OCI-LY3 (cell line): ENCODE measurements around the gene ZNF555.

Source experiments
- H2AFZ ChIP-seq: fragments of 200-600, 300-600 bp; shearing (Covaris generic); 2 replicates; pipeline ENCODE4 v1.6.0; 2014; ENCODE audit warnings: antibody characterized with exemption, low read depth, low read length
- H3K27ac ChIP-seq: fragments of 200-600, 300-600 bp; sonication (generic); 2 replicates; pipeline ENCODE4 v1.5.1; 2014; ENCODE audit warnings: mild to moderate bottlenecking, low read length, moderate library complexity, mixed read lengths
- H3K27me3 ChIP-seq: fragments of 200-600, 300-600 bp; sonication (generic); 2 replicates; pipeline ENCODE4 v1.6.1; 2014; ENCODE audit warnings: low read depth, low read length, mixed read lengths
- H3K36me3 ChIP-seq: fragments of 200-600, 300-600 bp; sonication (generic); replicated peaks from 2 replicates; pipeline ENCODE3; 2014; ENCODE audit warnings: low read depth, low read length, mixed read lengths
- H3K4me1 ChIP-seq: fragments of 300-600, 200-600 bp; sonication (generic); 2 replicates; pipeline ENCODE4 v1.6.1; 2014; ENCODE audit warnings: low read length, mixed read lengths
- H3K4me2 ChIP-seq: fragments of 200-600, 300-600 bp; sonication (generic); 2 replicates; pipeline ENCODE4 v1.6.1; 2014; ENCODE audit warnings: low read length, mixed read lengths
- H3K4me3 ChIP-seq: fragments of 300-600, 200-600 bp; sonication (generic); 2 replicates; pipeline ENCODE4 v1.5.1; 2014; ENCODE audit warnings: antibody characterized with exemption, mild to moderate bottlenecking, low read length, moderate library complexity
- H3K79me2 ChIP-seq: fragments of 300-600, 200-600 bp; shearing (Covaris generic); 2 replicates; pipeline ENCODE4 v1.6.1; 2014; ENCODE audit warnings: mild to moderate bottlenecking, low read length, mixed read lengths
- H3K9ac ChIP-seq: fragments of 300-600, 200-600 bp; shearing (Covaris generic); 2 replicates; pipeline ENCODE4 v1.6.0; 2014; ENCODE audit warnings: mild to moderate bottlenecking, low read length, moderate library complexity
- H3K9me3 ChIP-seq: fragments of 200-600, 300-600 bp; shearing (Covaris generic); 2 replicates; pipeline ENCODE4 v1.6.1; 2014; ENCODE audit warnings: low read length, mixed read lengths; ENCODE audit not compliant: insufficient read depth
- H4K20me1 ChIP-seq: fragments of 200-600, 300-600 bp; sonication (generic); 2 replicates; pipeline ENCODE4 v1.6.1; 2016; ENCODE audit warnings: low read length, mixed read lengths; ENCODE audit not compliant: insufficient read depth
- CTCF ChIP-seq: fragments of 200-600, 300-600 bp; sonication (generic); IDR thresholded peaks from 2 replicates; pipeline ENCODE4 v1.5.1; 2014; ENCODE audit warnings: antibody characterized with exemption, low read length, low read depth
- EZH2phosphoT487 ChIP-seq: fragments of 200-600 bp; shearing (Covaris generic); IDR thresholded peaks from 2 replicates; pipeline ENCODE4 v1.6.1; 2018; ENCODE audit warnings: antibody characterized with exemption, mixed run types, low read depth

ZNF555 gene

DNA sequence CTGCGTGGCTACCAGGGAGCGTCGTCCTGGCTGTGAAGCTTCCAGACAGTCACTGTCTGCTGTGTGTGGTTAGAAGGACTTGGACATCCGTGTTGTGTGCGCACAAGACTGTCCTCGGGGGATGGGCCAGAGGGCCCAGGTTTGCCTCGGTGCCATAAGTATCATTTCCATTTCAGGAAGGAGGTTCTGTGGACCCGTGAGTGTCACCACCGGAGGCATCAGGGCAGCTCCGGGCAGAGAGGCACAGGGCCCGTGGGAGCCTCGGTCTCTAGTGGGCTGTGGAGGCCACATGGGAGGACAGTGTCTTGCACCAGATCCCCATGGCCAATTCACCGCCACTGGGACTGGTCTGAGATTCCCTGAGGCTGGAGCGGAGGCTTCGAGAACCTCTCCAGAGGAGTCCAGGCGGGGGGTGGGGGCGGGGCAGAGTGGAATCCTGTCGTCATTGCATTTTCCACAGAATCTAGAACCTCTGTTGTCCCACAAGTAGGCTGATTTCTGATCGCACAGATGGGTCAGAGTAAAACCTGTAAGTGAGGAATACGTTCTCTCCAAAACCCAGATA lies 65.4 kb downstream of the ZNF555 start:
- Histone ChIP-seq H3K9ac (no peak overlapping the region), H3K9me3 (no peaks in the 10 kb centered on the region), H3K27ac (no peak overlapping the region)

More for the DNA sequence above, 65.4 kb downstream of the ZNF555 start:
- Histone ChIP-seq H3K4me3 (no peak overlapping the region), H3K36me3 (no peaks in the 10 kb centered on the region), H4K20me1 (0 out of 2 replicates have a peak, but pooled peaks cover 4% of the 10 kb centered on the region), H3K4me2 (no peak overlapping the region), H3K79me2 (peaks cover 62% of the 10 kb centered on the region), H2AFZ (no peak overlapping the region), H3K27me3 (no peaks in the 10 kb centered on the region), H3K4me1 (peaks cover 3% of the 10 kb centered on the region; the same call in 1 of the 2 replicates)
- no peak for TF ChIP-seq CTCF
- no peak for TF ChIP-seq EZH2phosphoT487
